ENCODE data around the gene SAE1. TPM values are rescaled to one million over a fixed set of nuclear protein-coding genes. Genes with fewer than 3 reads are reported as not detected.

SAE1 gene
- total RNA-seq, 6 experiments from 2014 or later = 18.8 to 33.2 (median 26.7) TPM

- intact Hi-C loops (cut with DNase I) = no loop called here
- TF ChIP-seq CTCF (IDR thresholded peaks at IDR 0.05) (no peak), POLR2A (IDR thresholded peaks at IDR 0.05) (no peak)
- Histone ChIP-seq H3K36me3 (no peaks in the 10 kb centered on the region), H3K27ac (peak overlapping the region; percentile 100), H3K9me3 (no peaks in the 10 kb centered on the region), H3K4me3 (peak overlapping the region; percentile 86 to 95 (median 90)), H3K27me3 (no peaks in the 10 kb centered on the region), H3K4me1 (peaks cover 0 to 16% (median 0%) of the 10 kb centered on the region in 4 donors)
- DNase-seq (no peak), ATAC-seq (no peak)
- 57% methylated on average over 19 of the region's 26 CpGs for WGBS (ENCODE audit: insufficient coverage, low coverage, low lambda C conversion rate, missing lambda C conversion rate)
Measured at GRCh38 chr19:47113850-47114651, 16.6 kb upstream of the SAE1 start.

- intact Hi-C loops (cut with DNase I) = loop anchor here (5.0 to 10.0 kb wide), 2 partner anchors 38 to 46 kb away; no protein-coding TSS in a partner anchor
- Histone ChIP-seq H3K27me3 (no peaks in the 10 kb centered on the region), H3K27ac (no peak overlapping the region), H3K36me3 (no peaks in the 10 kb centered on the region), H3K4me3 (no peak overlapping the region), H3K9me3 (no peaks in the 10 kb centered on the region), H3K4me1 (no peaks in the 10 kb centered on the region)
- DNase-seq (no peak), ATAC-seq (peak in 1 of 4 donors; percentile 56)
- TF ChIP-seq POLR2A (IDR thresholded peaks at IDR 0.05) = no peak
- no peak for TF ChIP-seq CTCF (IDR thresholded peaks at IDR 0.05)
- 90% methylated on average over 4 of the region's 6 CpGs for WGBS (ENCODE audit: insufficient coverage, low coverage, low lambda C conversion rate, missing lambda C conversion rate)
Measured at GRCh38 chr19:47120470-47121067, 10.1 kb upstream of the SAE1 start.

- TF ChIP-seq CTCF (IDR thresholded peaks at IDR 0.05) = no peak
- no peak for TF ChIP-seq POLR2A (IDR thresholded peaks at IDR 0.05)
- WGBS (ENCODE audit: insufficient coverage, low coverage, low lambda C conversion rate, missing lambda C conversion rate) = 75% methylated on average over 13 of the region's 14 CpGs
- Histone ChIP-seq H3K9me3 (no peaks in the 10 kb centered on the region), H3K27ac (no peak overlapping the region), H3K4me3 (no peak overlapping the region), H3K27me3 (no peaks in the 10 kb centered on the region), H3K4me1 (no peaks in the 10 kb centered on the region), H3K36me3 (no peaks in the 10 kb centered on the region)
- intact Hi-C loops (cut with DNase I) = loop anchor here (5.0 to 10.0 kb wide), 2 partner anchors 40 to 48 kb away; no protein-coding TSS in a partner anchor
- DNase-seq = no peak
- ATAC-seq = peak in 1 of 4 donors; percentile 20
Measured at GRCh38 chr19:47122359-47123335, 8.0 kb upstream of the SAE1 start.

GRCh38 chr19:47123406-47123805 is 7.2 kb upstream of the SAE1 start:
- no peak for TF ChIP-seq CTCF (IDR thresholded peaks at IDR 0.05)
- TF ChIP-seq POLR2A (IDR thresholded peaks at IDR 0.05) = no peak
- ATAC-seq (no peak), DNase-seq (no peak)
- Histone ChIP-seq H3K9me3 (no peaks in the 10 kb centered on the region), H3K27ac (no peak overlapping the region), H3K27me3 (no peaks in the 10 kb centered on the region), H3K4me3 (no peak overlapping the region), H3K4me1 (no peaks in the 10 kb centered on the region), H3K36me3 (no peaks in the 10 kb centered on the region)
- intact Hi-C loops (cut with DNase I) = loop anchor here (5.0 to 10.0 kb wide), 2 partner anchors 41 to 49 kb away; no protein-coding TSS in a partner anchor
- WGBS (ENCODE audit: insufficient coverage, low coverage, low lambda C conversion rate, missing lambda C conversion rate) = 88% methylated on average over 6 of the region's 7 CpGs
